ENCODE results near the gene ELP6. TPM values are rescaled to one million over a fixed set of nuclear protein-coding genes. Genes with fewer than 3 reads are reported as not detected.

ELP6 gene
- total RNA-seq, 2 donors from 2014 or later, result 43.8 to 56.8 TPM

GRCh38 chr3:47475570-47476329, 37.8 kb downstream of the ELP6 start, which contains the start of gene SCAP:
Gene SCAP (minus strand): TSS chr3:47475941. CDS start chr3:47442993, 32,948 bp downstream.
- no peaks in the 10 kb centered on the region for H3K9me3 ChIP-seq (ENCODE audit: control insufficient read depth, low read length)
- H3K4me1 ChIP-seq (ENCODE audit: control insufficient read depth, insufficient read depth, low read length), result no peaks in the 10 kb centered on the region
- H3K36me3 ChIP-seq (ENCODE audit: control insufficient read depth, insufficient read depth, low read length), result no peaks in the 10 kb centered on the region
- peak within 1 kb of the TSS; percentile 12 for H3K27ac ChIP-seq (ENCODE audit: low read depth, low read length)
- Mint-ChIP-seq H3K4me1 (peaks cover 22% of the 10 kb centered on the region), H3K27ac (peak within 1 kb of the TSS; percentile 78), H3K27me3 (ENCODE audit: insufficient read depth) (no peaks in the 10 kb centered on the region), H3K9me3 (no peaks in the 10 kb centered on the region), H3K36me3 (ENCODE audit: low read depth) (no peaks in the 10 kb centered on the region), H3K4me3 (peak within 1 kb of the TSS; percentile 83)
- H3K4me3 ChIP-seq (ENCODE audit: low read length), result peak within 1 kb of the TSS; percentile 93
- DNase-seq, result peak; percentile 98
- peak within 1 kb of the TSS; percentile 56 for H3K9ac ChIP-seq (ENCODE audit: extremely low read depth, low read length, poor library complexity, severe bottlenecking)
- 6 to 23% methylated on average over 26 to 88 of the region's 88 CpGs for WGBS, 2 experiments (ENCODE audit: insufficient coverage in 1 of 2, insufficient read length in 1 of 2)
- TF ChIP-seq CTCF (conservative IDR thresholded peaks at IDR 0.05), result peak; percentile 93
- no peaks in the 10 kb centered on the region for H3K27me3 ChIP-seq (ENCODE audit: control insufficient read depth, insufficient read depth, low read length, poor library complexity, severe bottlenecking)

- peak overlapping the region; percentile 83 for H3K4me3 Mint-ChIP-seq
- WGBS, 2 experiments (ENCODE audit: insufficient coverage in 1 of 2, insufficient read length in 1 of 2), result 0 to 1% methylated on average over 11 to 24 of the region's 24 CpGs
- H3K27ac Mint-ChIP-seq, result peak overlapping the region; percentile 78
- no peaks in the 10 kb centered on the region for H3K9me3 Mint-ChIP-seq
- no peaks in the 10 kb centered on the region for H3K27me3 ChIP-seq (ENCODE audit: control insufficient read depth, insufficient read depth, low read length, poor library complexity, severe bottlenecking)
- no peak for DNase-seq
- H3K4me1 Mint-ChIP-seq, result peaks cover 24% of the 10 kb centered on the region
- H3K36me3 ChIP-seq (ENCODE audit: control insufficient read depth, insufficient read depth, low read length), result no peaks in the 10 kb centered on the region
- no peaks in the 10 kb centered on the region for H3K9me3 ChIP-seq (ENCODE audit: control insufficient read depth, low read length)
- no peak for TF ChIP-seq CTCF (conservative IDR thresholded peaks at IDR 0.05)
- peak overlapping the region; percentile 12 for H3K27ac ChIP-seq (ENCODE audit: low read depth, low read length)
- H3K9ac ChIP-seq (ENCODE audit: extremely low read depth, low read length, poor library complexity, severe bottlenecking), result peak overlapping the region; percentile 56
- no peaks in the 10 kb centered on the region for H3K36me3 Mint-ChIP-seq (ENCODE audit: low read depth)
- H3K27me3 Mint-ChIP-seq (ENCODE audit: insufficient read depth), result no peaks in the 10 kb centered on the region
- H3K4me1 ChIP-seq (ENCODE audit: control insufficient read depth, insufficient read depth, low read length), result no peaks in the 10 kb centered on the region
- H3K4me3 ChIP-seq (ENCODE audit: low read length), result peak overlapping the region; percentile 93
Measured at GRCh38 chr3:47475029-47475569, 38.4 kb downstream of the ELP6 start.

GRCh38 chr3:47473391-47473790, 40.1 kb downstream of the ELP6 start:
- Mint-ChIP-seq H3K4me1 (peaks cover 19% of the 10 kb centered on the region), H3K4me3 (peak overlapping the region; percentile 83), H3K36me3 (ENCODE audit: low read depth) (peaks cover 6% of the 10 kb centered on the region), H3K9me3 (peaks cover 1% of the 10 kb centered on the region), H3K27ac (no peak overlapping the region), H3K27me3 (ENCODE audit: insufficient read depth) (no peaks in the 10 kb centered on the region)
- 78 to 82% methylated on average over 3 of the region's 3 CpGs for WGBS, 2 experiments (ENCODE audit: insufficient coverage in 1 of 2, insufficient read length in 1 of 2)
- Histone ChIP-seq H3K36me3 (ENCODE audit: control insufficient read depth, insufficient read depth, low read length) (no peaks in the 10 kb centered on the region), H3K9me3 (ENCODE audit: control insufficient read depth, low read length) (no peaks in the 10 kb centered on the region), H3K27ac (ENCODE audit: low read depth, low read length) (no peak overlapping the region), H3K27me3 (ENCODE audit: control insufficient read depth, insufficient read depth, low read length, poor library complexity, severe bottlenecking) (no peaks in the 10 kb centered on the region), H3K4me3 (ENCODE audit: low read length) (no peak overlapping the region), H3K4me1 (ENCODE audit: control insufficient read depth, insufficient read depth, low read length) (no peaks in the 10 kb centered on the region), H3K9ac (ENCODE audit: extremely low read depth, low read length, poor library complexity, severe bottlenecking) (no peak overlapping the region)
- no peak for DNase-seq
- TF ChIP-seq CTCF (conservative IDR thresholded peaks at IDR 0.05), result no peak
